Duodenal mucosa (tissue), 2 donors: ENCODE results near the gene GSTM5.
A peak's percentile ranks its signal among the peaks of the same experiment; 100 is the strongest.

ENCODE experiments used
- H3K27ac ChIP-seq: one replicate; pipeline ENCODE4 v1.7.0; 2013; ENCODE audit warnings: low read depth, low read length
- H3K27me3 ChIP-seq, 2 donors: one replicate each; pipeline ENCODE4 v1.7.0; 2013; ENCODE audit warnings: low read length in 2 of 2, control low read depth in 1 of 2; ENCODE audit not compliant: insufficient read depth in 2 of 2, control insufficient read depth in 1 of 2
- H3K36me3 ChIP-seq, 2 donors: one replicate each; pipeline ENCODE4 v1.7.0; 2013; ENCODE audit warnings: low read length in 2 of 2, control low read depth in 1 of 2; ENCODE audit not compliant: insufficient read depth in 2 of 2, control insufficient read depth in 1 of 2
- H3K4me1 ChIP-seq, 2 donors: one replicate each; pipeline ENCODE4 v1.7.0; 2013; ENCODE audit warnings: low read length in 2 of 2, control low read depth in 1 of 2; ENCODE audit not compliant: insufficient read depth in 2 of 2, control insufficient read depth in 1 of 2
- H3K4me3 ChIP-seq, 2 donors: one replicate each; pipeline ENCODE4 v1.7.0; 2013; ENCODE audit warnings: low read length in 2 of 2, low read depth in 1 of 2
- H3K9ac ChIP-seq, 2 donors: one replicate each; pipeline ENCODE4 v1.7.0; 2013; ENCODE audit warnings: low read length in 2 of 2, low read depth in 1 of 2
- H3K9me3 ChIP-seq, 2 donors: one replicate each; pipeline ENCODE4 v1.7.0; 2013; ENCODE audit warnings: low read length in 2 of 2, control low read depth in 1 of 2; ENCODE audit not compliant: control insufficient read depth in 1 of 2

GSTM5 gene

GRCh38 chr1:109725510-109725909 is 13.5 kb downstream of the GSTM5 start:
- H3K27ac ChIP-seq = no peak overlapping the region
- H3K9me3 ChIP-seq = no peaks in the 10 kb centered on the region
- no peaks in the 10 kb centered on the region for H3K36me3 ChIP-seq
- H3K9ac ChIP-seq = no peak overlapping the region
- no peak overlapping the region for H3K4me3 ChIP-seq
- no peaks in the 10 kb centered on the region for H3K4me1 ChIP-seq
- no peaks in the 10 kb centered on the region for H3K27me3 ChIP-seq

- H3K4me3 ChIP-seq = no peak overlapping the region
- no peaks in the 10 kb centered on the region for H3K9me3 ChIP-seq
- no peaks in the 10 kb centered on the region for H3K27me3 ChIP-seq
- no peak overlapping the region for H3K27ac ChIP-seq
- H3K36me3 ChIP-seq = no peaks in the 10 kb centered on the region
- peaks cover 0 to 2% of the 10 kb centered on the region in 2 donors for H3K4me1 ChIP-seq
- no peak overlapping the region for H3K9ac ChIP-seq
These were observed 14.0 kb downstream of the GSTM5 start for GRCh38 chr1:109726007-109726406.

- no peaks in the 10 kb centered on the region for H3K9me3 ChIP-seq
- no peaks in the 10 kb centered on the region for H3K36me3 ChIP-seq
- H3K27ac ChIP-seq = no peak overlapping the region
These were observed 14.8 kb downstream of the GSTM5 start for GRCh38 chr1:109726728-109727373.

GRCh38 chr1:109728870-109729269 is 16.8 kb downstream of the GSTM5 start:
- H3K27ac ChIP-seq = no peak overlapping the region
- no peak overlapping the region for H3K9ac ChIP-seq
- no peak overlapping the region for H3K4me3 ChIP-seq

More at GRCh38 chr1:109726728-109727373, 14.8 kb downstream of the GSTM5 start:
- Histone ChIP-seq H3K27me3 (no peaks in the 10 kb centered on the region), H3K9ac (no peak overlapping the region), H3K4me3 (no peak overlapping the region), H3K4me1 (peaks cover 4 to 5% of the 10 kb centered on the region in 2 donors)

GRCh38 chr1:109730666-109731065 is 18.6 kb downstream of the GSTM5 start:
- Histone ChIP-seq H3K27ac (no peak overlapping the region), H3K27me3 (no peaks in the 10 kb centered on the region), H3K36me3 (no peaks in the 10 kb centered on the region)

More at GRCh38 chr1:109728870-109729269, 16.8 kb downstream of the GSTM5 start:
- Histone ChIP-seq H3K4me1 (peaks cover 15 to 18% of the 10 kb centered on the region in 2 donors), H3K27me3 (no peaks in the 10 kb centered on the region), H3K9me3 (no peaks in the 10 kb centered on the region), H3K36me3 (no peaks in the 10 kb centered on the region)

GRCh38 chr1:109732390-109732881 is 20.4 kb downstream of the GSTM5 start:
- Histone ChIP-seq H3K9ac (peak overlapping the region; percentile 12 to 38), H3K4me1 (peaks cover 15 to 18% of the 10 kb centered on the region in 2 donors), H3K27ac (no peak overlapping the region), H3K9me3 (no peaks in the 10 kb centered on the region), H3K27me3 (no peaks in the 10 kb centered on the region), H3K36me3 (peaks cover 6 to 11% of the 10 kb centered on the region in 2 donors), H3K4me3 (peak overlapping the region in 1 of 2 donors; percentile 9)

More at GRCh38 chr1:109730666-109731065, 18.6 kb downstream of the GSTM5 start:
- H3K9ac ChIP-seq = no peak overlapping the region
- H3K4me1 ChIP-seq = peaks cover 15 to 18% of the 10 kb centered on the region in 2 donors
- H3K4me3 ChIP-seq = no peak overlapping the region
- H3K9me3 ChIP-seq = no peaks in the 10 kb centered on the region

GRCh38 chr1:109733236-109733870 is 21.3 kb downstream of the GSTM5 start:
- Histone ChIP-seq H3K36me3 (peaks cover 13 to 19% of the 10 kb centered on the region in 2 donors), H3K9ac (no peak overlapping the region), H3K27ac (no peak overlapping the region), H3K27me3 (no peaks in the 10 kb centered on the region), H3K4me1 (peaks cover 15 to 18% of the 10 kb centered on the region in 2 donors), H3K4me3 (no peak overlapping the region), H3K9me3 (no peaks in the 10 kb centered on the region)

GRCh38 chr1:109739738-109740614 is 27.9 kb downstream of the GSTM5 start:
- Histone ChIP-seq H3K36me3 (peaks cover 13 to 19% of the 10 kb centered on the region in 2 donors), H3K4me1 (peaks cover 5 to 18% of the 10 kb centered on the region in 2 donors), H3K27ac (peak overlapping the region; percentile 79), H3K27me3 (no peaks in the 10 kb centered on the region), H3K4me3 (peak overlapping the region; percentile 69 to 82), H3K9me3 (no peaks in the 10 kb centered on the region), H3K9ac (peak overlapping the region; percentile 75 to 76)

- H3K27me3 ChIP-seq = no peaks in the 10 kb centered on the region
- peaks cover 5 to 18% of the 10 kb centered on the region in 2 donors for H3K4me1 ChIP-seq
- H3K9me3 ChIP-seq = no peaks in the 10 kb centered on the region
- H3K36me3 ChIP-seq = peaks cover 13 to 19% of the 10 kb centered on the region in 2 donors
- peak within 1 kb of the TSS; percentile 75 to 76 for H3K9ac ChIP-seq
- peak within 1 kb of the TSS; percentile 79 for H3K27ac ChIP-seq
- H3K4me3 ChIP-seq = peak within 1 kb of the TSS; percentile 69 to 82
These were observed 28.7 kb downstream of the GSTM5 start, which contains the start of gene GSTM3 for GRCh38 chr1:109740615-109741373. Gene GSTM3 (minus strand): TSS chr1:109741038. CDS start chr1:109740287, 751 bp downstream.
